HEK293T (cell line): ENCODE data around the gene EPHA4.

Experiments
- ELF4 ChIP-seq: fragments of 450-650 bp; IDR thresholded peaks from 2 replicates; pipeline ENCODE4 v1.6.1; 2017; ENCODE audit warnings: antibody characterized with exemption
- FOXA1 ChIP-seq: fragments of 450-650 bp; IDR thresholded peaks from 2 replicates; pipeline ENCODE4 v1.6.1; 2016; ENCODE audit warnings: mild to moderate bottlenecking
- FOXK2 ChIP-seq: fragments of 450-650 bp; IDR thresholded peaks from 2 replicates; pipeline ENCODE4 v1.6.1; 2016; ENCODE audit warnings: mild to moderate bottlenecking
- FOXM1 ChIP-seq: fragments of 450-650 bp; IDR thresholded peaks from 2 replicates; pipeline ENCODE4 v1.6.1; 2017; ENCODE audit warnings: mild to moderate bottlenecking, borderline replicate concordance
- HDGF ChIP-seq: fragments of 450-650 bp; IDR thresholded peaks from 2 replicates; pipeline ENCODE4 v1.6.1; 2017; ENCODE audit warnings: antibody characterized with exemption, borderline replicate concordance
- L3MBTL2 ChIP-seq: fragments of 450-650 bp; conservative IDR thresholded peaks from 2 replicates; pipeline ENCODE4 v1.6.1; 2016; ENCODE audit warnings: mild to moderate bottlenecking
- NFRKB ChIP-seq: fragments of 450-650 bp; IDR thresholded peaks from 2 replicates; pipeline ENCODE4 v1.6.1; 2016; ENCODE audit warnings: mild to moderate bottlenecking, moderate library complexity
- PKNOX1 ChIP-seq: fragments of 450-650 bp; IDR thresholded peaks from 2 replicates; pipeline ENCODE4 v1.6.1; 2016
- SP1 ChIP-seq: fragments of 450-650 bp; IDR thresholded peaks from 2 replicates; pipeline ENCODE4 v1.6.1; 2017
- SUZ12 ChIP-seq: fragments of 450-650 bp; IDR thresholded peaks from 2 replicates; pipeline ENCODE4 v1.6.1; 2016; ENCODE audit warnings: mild to moderate bottlenecking
- TARDBP ChIP-seq: fragments of 450-650 bp; IDR thresholded peaks from 2 replicates; pipeline ENCODE4 v1.6.1; 2016
- ZNF384 ChIP-seq: fragments of 450-650 bp; IDR thresholded peaks from 2 replicates; pipeline ENCODE4 v1.6.1; 2016

- TF ChIP-seq PKNOX1 (no peak), FOXM1 (no peak), SP1 (no peak), SUZ12 (no peak), ZNF384 (no peak), FOXK2 (no peak), ELF4 (no peak), NFRKB (no peak), FOXA1 (no peak), TARDBP (no peak), HDGF (no peak), L3MBTL2 (no peak)
These were observed 17.6 kb upstream of the EPHA4 start for GRCh38 chr2:221589696-221590095.
